Mesothelial cell of epicardium (in vitro differentiated cells): ENCODE results near the gene CPEB4. TPM values are rescaled to one million over a fixed set of nuclear protein-coding genes. Genes with fewer than 3 reads are reported as not detected.

Experiments
- DNase-seq, 2 experiments: peaks; one replicate each; pipeline ENCODE4 v3.0.0; 2021; ENCODE audit warnings: low spot score in 2 of 2; ENCODE audit not compliant: unreplicated experiment in 2 of 2
- H3K27ac Mint-ChIP-seq: 2 replicates; pipeline ENCODE4 v1.8.0; 2021; ENCODE audit warnings: mixed read lengths
- H3K27me3 Mint-ChIP-seq: 2 replicates; pipeline ENCODE4 v1.8.0; 2021; ENCODE audit warnings: low read depth, mixed read lengths
- H3K36me3 Mint-ChIP-seq: 2 replicates; pipeline ENCODE4 v1.8.0; 2021; ENCODE audit warnings: mixed read lengths
- H3K4me1 Mint-ChIP-seq: 2 replicates; pipeline ENCODE4 v1.8.0; 2021; ENCODE audit warnings: mixed read lengths
- H3K4me3 Mint-ChIP-seq: 2 replicates; pipeline ENCODE4 v1.8.0; 2021; ENCODE audit warnings: mild to moderate bottlenecking, moderate library complexity, mixed read lengths
- H3K9me3 Mint-ChIP-seq: 2 replicates; pipeline ENCODE4 v1.8.0; 2021; ENCODE audit warnings: mixed read lengths
- CTCF ChIP-seq: fragments of 200-600 bp; sonication (generic); IDR thresholded peaks from one replicate; pipeline ENCODE4 v1.5.0; 2021; ENCODE audit warnings: antibody characterized with exemption; ENCODE audit not compliant: unreplicated experiment
- total RNA-seq: library from RNA; stranded (reverse); gene quantifications from 3 replicates; pipeline ENCODE4 v1.2.1, GENCODE V29; 2021

The CPEB4 gene
- total RNA-seq, 1 donor from 2014 or later: 15.3 TPM

DNA sequence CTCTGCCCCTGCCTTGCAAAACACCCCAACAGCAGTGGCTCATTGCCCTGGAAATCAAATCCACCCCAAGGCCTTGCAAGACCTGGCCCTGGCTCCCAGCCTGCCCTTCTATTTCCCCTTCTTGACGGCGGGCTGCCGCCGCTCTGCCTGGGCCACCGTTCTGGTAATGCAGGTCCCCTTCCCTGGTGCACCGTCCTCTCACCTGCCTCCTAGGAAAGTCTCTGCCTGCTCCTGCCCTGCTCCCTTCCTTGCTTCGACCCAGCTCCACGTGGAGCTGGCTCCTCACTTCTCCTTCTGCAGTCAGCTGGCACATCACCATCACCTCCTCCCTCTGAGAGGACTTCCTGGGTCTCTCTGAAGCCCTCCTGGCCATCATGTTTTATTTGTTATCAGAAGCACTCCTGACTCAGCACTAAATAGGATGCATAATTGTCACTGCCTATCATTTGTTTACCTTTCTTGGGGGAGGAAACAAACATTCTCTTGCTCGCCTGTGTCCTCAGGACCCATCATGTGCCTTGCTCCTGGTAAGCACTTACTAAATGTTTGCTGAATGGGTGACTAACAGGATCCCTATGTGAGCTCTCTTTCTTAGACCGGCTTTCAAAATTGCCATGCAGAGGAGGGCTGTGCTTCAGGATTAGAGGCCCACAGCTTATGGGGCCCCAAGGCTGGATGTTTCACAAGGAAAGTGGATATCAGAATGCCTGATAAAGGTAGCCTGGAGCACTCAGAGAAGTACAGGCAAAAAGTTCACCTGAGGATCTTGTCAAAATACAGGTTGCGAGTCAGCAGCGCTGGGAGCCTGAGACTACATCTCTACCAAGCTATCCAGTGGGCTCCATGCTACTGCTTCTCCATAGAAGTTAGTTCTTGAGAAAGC, 81.3 kb downstream of the CPEB4 start:
- TF ChIP-seq CTCF: no peak
- no peak overlapping the region for H3K4me3 Mint-ChIP-seq
- no peaks in the 10 kb centered on the region for H3K36me3 Mint-ChIP-seq
- no peak for DNase-seq
- H3K4me1 Mint-ChIP-seq: peaks cover 34% of the 10 kb centered on the region
- H3K27me3 Mint-ChIP-seq: no peaks in the 10 kb centered on the region
- peak overlapping the region; percentile 49 for H3K27ac Mint-ChIP-seq
- no peaks in the 10 kb centered on the region for H3K9me3 Mint-ChIP-seq

DNA sequence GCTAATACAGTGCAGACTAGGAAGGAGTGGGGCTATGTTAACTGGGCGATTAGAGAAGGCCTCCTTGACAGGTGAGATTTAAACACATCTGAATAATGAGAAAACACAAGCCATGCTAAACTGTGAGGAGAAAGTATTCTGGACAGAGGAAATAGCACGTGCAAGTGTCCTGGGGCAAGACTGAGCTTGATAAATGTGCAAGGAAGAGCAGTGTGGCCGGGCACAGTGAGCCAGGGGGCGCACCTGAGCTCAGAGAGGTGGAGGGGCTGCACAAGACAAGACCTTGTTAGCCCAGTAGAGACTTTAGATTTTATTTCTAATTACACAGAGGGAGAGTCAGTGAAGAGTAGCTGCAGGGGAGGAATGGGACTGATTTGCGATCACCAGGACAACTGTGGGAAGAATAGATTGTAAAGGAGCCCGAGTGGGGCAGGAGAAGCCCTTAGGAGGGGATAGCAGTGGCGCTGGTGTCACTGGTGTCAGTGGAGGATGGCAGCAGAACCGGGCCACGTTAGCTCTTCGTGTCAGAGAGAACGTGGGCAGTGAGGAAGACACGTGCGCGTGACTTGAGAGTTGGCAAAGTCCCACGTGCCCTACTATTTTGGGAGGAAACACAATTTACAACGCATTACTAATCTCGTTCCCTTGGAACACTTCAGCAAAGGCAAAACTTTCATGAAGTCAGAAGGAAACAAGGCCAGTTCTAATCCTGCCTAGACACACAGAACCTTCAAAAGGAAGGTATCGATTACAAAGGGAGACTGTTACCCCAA, 82.9 kb downstream of the CPEB4 start:
- Mint-ChIP-seq H3K4me3 (no peak overlapping the region), H3K9me3 (peaks cover 2% of the 10 kb centered on the region), H3K27me3 (no peaks in the 10 kb centered on the region), H3K27ac (no peak overlapping the region), H3K4me1 (peaks cover 34% of the 10 kb centered on the region), H3K36me3 (no peaks in the 10 kb centered on the region)
- TF ChIP-seq CTCF: no peak
- DNase-seq: no peak

DNA sequence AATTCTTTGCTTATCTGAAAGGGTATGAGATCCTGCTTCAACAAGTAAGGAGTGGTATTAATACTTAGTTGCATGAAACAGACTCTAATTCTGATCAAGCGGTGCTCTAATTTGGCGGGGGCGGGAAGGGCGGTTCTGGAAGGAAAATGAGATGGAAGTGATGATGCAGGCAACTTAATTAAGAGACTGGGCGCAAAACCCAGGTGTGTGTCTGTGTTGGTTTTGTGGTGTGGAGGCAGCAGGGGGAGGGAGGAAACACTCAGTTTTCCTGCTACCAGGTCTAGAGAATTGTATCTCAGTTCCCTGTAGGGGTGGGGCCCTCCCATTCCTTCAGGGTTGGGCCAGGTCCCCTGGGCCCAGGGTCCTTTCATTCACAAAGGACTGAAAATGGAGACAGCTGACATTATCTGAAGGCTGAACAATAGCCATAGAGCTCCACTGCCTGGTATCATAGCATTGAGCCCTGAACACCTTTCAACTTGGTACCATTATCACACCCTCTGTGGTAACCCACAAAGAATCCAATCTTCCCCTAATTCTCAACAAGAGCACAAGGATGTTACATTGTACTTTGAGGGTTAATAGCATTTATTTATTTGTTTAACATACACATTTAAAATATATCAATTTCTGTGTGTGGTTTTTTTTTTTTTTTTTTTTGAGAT, 83.7 kb downstream of the CPEB4 start:
- no peaks in the 10 kb centered on the region for H3K27me3 Mint-ChIP-seq
- H3K4me1 Mint-ChIP-seq: peaks cover 34% of the 10 kb centered on the region
- no peak overlapping the region for H3K4me3 Mint-ChIP-seq
- no peak overlapping the region for H3K27ac Mint-ChIP-seq
- no peaks in the 10 kb centered on the region for H3K36me3 Mint-ChIP-seq
- no peak for DNase-seq
- no peak for TF ChIP-seq CTCF
- peaks cover 8% of the 10 kb centered on the region for H3K9me3 Mint-ChIP-seq

GRCh38 chr5:173972607-173972924, 84.4 kb downstream of the CPEB4 start:
- no peak for TF ChIP-seq CTCF
- no peak for DNase-seq
- peak overlapping the region; percentile 77 for H3K4me3 Mint-ChIP-seq
- H3K27ac Mint-ChIP-seq: no peak overlapping the region
- peaks cover 31% of the 10 kb centered on the region for H3K4me1 Mint-ChIP-seq
- peaks cover 5% of the 10 kb centered on the region for H3K27me3 Mint-ChIP-seq
- no peaks in the 10 kb centered on the region for H3K36me3 Mint-ChIP-seq
- H3K9me3 Mint-ChIP-seq: peaks cover 12% of the 10 kb centered on the region

DNA sequence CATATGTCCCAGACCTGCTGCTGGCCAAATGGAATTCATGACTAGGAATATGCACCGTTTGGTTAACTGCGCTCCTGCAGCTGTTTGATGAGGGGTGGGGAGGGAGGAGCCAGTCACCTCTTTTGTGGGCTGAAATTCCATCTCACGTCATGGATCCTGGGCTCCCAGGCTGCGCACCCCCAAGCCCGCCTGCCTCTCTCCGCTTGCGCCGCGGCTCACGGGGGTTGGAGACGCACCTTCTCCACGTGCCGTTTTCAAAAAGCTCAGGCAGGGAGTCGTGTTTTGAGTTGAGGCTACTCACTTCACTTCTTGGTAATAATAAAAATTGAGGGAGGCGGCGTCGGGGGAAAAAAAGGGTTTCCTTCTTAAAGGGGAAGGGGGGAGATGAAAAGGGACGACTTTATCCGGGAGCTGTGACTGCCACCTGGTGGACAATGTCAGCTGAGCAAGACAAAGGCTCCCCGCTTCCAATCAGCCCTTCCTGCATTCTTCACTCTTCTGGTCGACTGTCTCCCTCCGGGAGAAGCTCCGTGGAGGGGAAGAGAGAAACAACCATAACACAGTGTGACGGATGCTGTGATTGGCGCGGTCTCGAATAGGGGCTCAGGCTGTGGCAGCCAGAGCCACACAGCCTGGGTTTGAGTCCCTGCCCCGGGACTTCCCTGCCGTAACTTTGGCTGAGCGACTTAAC, 84.9 kb downstream of the CPEB4 start:
- Mint-ChIP-seq H3K4me3 (peak overlapping the region; percentile 77), H3K27me3 (peaks cover 9% of the 10 kb centered on the region), H3K27ac (peak overlapping the region; percentile 74), H3K36me3 (no peaks in the 10 kb centered on the region), H3K4me1 (peaks cover 30% of the 10 kb centered on the region), H3K9me3 (peaks cover 14% of the 10 kb centered on the region)
- peak; percentile 61 to 87 for DNase-seq
- peak; percentile 93 for TF ChIP-seq CTCF
